Amniotic epithelial cell (primary cell): ENCODE results near the gene ORAI3.

ENCODE experiments used
- DNase-seq: peaks from one replicate; pipeline ENCODE4 v3.0.0-alpha.2; 2010; ENCODE audit warnings: low read depth

ORAI3 gene

GRCh38 chr16:30992276-30992780 is 43.5 kb downstream of the ORAI3 start:
- DNase-seq, result no peak

GRCh38 chr16:30992931-30993816 is 44.3 kb downstream of the ORAI3 start:
- DNase-seq, result peak; percentile 86

DNA sequence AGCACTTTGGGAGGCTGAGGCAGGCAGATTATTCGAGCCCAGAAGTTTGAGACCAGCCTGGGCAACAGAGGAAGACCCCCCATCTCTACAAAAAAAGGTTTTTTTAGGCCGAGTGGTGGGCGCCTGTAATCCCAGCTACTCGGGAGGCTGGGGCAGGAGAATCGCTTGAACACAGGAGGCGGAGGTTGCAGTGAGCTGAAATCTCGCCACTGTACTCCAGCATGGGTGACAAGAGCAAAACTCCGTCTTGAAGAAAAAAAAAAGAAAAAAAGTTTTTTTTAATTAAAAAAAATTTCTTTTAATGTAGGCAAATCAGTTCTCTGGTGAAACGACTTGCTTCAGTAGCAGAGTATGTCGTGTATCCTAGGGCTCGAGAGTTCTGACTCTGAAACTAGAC is 47.1 kb downstream of the ORAI3 start:
- no peak for DNase-seq

GRCh38 chr16:30996324-30996984 is 47.6 kb downstream of the ORAI3 start:
- DNase-seq, result no peak

DNA sequence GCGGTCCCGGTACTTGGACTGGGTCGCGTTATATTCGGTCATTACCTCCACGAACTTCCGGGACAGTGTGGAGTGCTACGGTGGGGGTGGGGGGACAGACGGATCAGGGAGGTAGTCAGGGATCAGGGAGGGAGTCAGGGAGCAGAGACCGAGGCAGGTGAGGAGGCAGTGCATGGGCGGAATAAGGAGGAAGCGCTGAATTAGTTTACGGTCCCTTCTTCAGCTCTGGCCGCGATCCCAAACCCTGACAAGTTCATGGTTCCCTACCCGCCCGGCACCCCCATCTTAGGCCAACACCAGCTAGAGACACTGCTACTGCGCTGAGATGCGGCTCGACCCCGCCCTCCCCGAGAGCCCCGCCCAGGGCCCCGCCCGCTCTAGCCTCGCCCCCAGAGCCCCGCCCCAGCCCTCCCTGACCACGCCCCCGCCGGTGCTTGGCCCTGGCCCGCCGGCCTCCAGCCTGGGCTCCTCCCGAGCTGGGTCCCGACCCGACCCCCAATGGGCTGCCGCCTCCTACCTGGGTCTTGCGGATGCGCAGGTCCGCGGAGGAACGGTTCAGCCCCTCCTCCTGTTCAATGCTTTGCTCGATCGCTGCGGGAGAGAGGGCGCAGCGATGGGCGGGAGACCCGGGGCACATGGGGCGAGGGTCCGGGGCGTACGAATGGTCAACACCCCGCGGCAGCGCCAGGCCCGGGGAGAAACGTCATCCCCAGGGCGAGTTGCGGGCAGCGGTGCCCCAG is 48.3 kb downstream of the ORAI3 start:
- DNase-seq, result peak; percentile 75

DNA sequence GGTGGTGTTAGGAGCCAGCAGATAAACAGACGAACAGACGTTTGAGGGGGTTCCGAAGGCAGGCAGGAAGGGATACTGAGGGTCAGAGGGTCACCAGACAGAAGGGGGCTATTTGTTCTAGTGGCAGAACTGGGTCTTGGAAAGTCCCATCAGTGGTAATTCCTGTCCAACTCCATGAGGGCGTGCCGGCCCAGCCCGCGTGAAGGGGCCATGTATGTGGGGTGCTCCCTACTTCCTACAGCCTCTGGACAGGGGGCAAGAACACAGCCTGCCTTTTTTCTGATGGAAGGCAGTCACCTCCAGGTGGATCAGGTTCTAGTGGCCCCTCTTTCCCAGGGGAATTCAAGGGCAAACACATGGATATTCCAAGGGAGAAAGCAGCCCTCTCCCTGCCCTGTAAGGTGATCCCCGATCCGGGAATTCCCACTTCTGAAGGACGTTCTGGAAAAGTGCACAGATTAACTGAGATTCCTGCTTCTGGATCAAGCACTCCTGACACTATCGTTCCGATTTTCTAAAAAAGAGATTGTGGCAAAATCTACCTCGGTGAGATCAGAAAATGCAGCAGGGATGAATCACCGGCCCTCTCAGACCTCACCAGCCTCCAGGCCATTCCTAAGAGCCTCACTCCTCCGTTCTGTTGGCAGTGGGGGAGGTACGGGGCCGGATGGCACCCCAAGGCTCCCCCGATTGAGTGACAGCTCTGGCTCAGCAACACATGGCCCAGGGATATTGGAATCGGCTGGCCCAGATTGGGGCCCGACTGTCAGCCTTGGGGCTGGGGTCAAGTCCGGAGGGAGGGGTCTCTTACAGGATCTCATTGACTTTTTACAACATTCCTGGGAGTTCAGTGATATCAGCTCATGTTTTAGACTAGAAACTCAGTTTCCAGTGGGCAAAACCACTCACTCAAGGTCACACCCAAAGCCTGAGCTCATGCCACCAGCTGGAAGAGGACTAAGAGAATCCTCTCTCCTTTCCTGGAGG is 49.1 kb downstream of the ORAI3 start:
- peak; percentile 93 for DNase-seq

DNA sequence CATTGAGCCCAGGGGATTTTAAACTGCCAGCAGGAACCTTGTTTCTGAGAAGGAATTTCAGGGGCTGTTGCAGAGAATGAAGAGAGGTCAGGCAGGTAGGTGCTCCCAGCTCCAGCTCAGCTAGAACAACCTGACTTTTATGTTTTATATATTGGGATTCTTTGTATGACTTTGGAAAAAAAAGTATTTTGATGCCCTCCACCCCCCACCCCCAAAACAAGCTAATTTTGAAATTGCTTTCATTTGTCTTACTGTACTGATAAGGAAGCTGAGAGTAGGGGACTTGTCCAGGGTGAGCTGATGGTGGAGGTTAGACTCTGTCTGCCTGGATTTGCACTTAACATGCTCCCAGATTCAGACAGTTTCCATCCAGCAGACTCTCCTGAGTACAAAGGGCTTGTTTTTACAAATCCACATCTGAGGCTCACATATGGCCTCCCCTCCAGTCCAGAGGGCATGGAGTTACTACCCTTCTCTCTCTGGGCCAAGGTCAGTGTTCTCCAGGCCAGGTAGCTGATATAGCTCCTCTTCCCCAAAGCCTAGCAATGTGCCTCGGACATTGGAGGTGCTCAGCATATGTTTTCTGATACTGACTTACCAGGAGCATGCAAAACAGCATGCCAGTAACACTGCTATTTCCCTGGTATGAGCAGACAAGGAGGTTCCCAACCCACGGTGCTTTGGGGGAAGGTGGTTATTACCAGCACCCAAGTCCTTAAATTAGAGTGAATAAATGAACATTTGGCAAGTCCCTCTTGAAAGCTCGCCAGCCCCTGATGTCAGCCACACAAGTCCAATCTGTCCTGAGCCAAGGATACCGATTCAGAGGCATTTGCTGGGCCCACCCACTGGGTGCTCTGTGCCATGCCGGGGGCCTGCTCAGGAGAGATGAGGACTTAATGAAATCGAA is 50.2 kb downstream of the ORAI3 start:
- DNase-seq, result no peak

DNA sequence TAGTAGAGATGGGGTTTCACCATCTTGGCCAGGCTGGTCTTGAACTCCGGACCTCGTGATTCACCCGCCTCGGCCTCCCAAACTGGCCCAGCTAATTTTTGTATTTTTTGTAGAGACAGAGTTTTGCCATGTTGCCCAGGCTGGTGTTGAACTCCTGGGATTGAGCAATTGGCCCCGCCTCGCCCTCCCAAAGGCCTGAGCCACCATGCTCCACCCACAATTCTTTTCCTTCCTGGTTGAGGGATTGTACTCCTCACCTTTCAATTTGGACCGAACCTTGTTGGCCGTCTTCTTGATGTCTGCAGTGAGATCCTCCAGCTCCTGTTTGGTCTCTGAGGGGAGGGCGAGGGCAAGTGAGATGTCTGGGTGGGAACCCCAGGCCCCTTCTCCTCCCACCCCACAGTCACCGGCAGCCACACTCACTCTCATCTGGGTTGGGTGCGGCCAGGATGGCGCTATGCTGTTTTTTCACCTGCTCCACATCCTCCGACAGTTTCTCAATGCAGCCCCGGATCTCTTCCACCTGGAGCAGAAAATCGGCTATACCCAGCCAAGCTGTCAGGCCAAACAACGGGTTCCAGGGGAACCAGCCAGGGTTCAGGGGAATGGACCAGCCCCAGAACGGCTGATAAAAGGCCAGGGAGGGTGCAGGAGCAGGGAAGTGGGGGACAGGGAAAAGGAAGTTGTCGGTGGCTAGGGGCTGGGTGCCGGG is 52.0 kb downstream of the ORAI3 start:
- DNase-seq, result no peak

DNA sequence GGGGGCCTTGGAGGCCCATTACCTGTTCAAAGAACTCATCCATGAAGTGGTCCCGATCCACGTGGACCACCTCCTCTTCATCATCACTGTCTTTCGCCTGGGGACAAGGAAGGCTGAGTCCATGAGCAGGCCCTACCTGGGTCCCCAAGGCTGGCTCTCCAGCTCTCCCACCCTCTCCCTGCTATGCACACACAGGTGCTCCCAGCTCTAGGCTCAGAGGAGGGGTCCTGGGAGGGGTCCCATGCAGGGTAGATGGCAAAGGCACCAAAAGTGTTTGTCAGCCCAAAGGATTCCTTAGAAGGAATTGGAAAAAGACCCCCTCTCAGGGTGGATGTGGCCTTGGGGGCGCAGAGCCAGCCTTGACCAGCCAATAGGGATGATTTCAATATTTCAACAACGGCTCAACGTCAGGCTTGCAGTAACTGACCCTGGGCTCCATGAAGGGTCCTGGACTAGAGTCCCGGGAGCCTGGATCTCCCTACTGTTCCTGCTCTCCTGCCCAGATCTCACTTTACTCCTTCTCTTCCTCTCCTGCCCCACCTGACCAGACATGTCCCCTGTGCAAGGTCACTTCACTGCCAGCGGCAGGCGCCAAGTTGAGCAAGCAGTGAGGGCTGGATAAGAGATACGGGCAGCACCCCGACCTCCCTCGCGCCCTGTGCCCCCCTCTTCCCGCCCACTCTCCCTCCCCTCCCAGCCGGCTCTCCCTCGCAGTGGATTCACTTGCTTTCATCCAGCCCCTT is 52.8 kb downstream of the ORAI3 start:
- no peak for DNase-seq

GRCh38 chr16:31002250-31002700 is 53.4 kb downstream of the ORAI3 start:
- no peak for DNase-seq

- no peak for DNase-seq
Measured at GRCh38 chr16:31002862-31003341, 54.0 kb downstream of the ORAI3 start.

- no peak for DNase-seq
Measured at GRCh38 chr16:31003744-31004143, 54.9 kb downstream of the ORAI3 start.
